ENCODE results near the gene RNF220.

The RNF220 gene

GRCh38 chr1:44367944-44368343, 37.1 kb upstream of the RNF220 start:
- DNase-seq (ENCODE audit: low read depth): no peak
- no peak for TF ChIP-seq CTCF (IDR thresholded peaks at IDR 0.05; ENCODE audit: control insufficient read depth, extremely low read depth, insufficient read depth)
- no peak overlapping the region for H3K4me3 ChIP-seq (ENCODE audit: low read depth, low read length)

DNA sequence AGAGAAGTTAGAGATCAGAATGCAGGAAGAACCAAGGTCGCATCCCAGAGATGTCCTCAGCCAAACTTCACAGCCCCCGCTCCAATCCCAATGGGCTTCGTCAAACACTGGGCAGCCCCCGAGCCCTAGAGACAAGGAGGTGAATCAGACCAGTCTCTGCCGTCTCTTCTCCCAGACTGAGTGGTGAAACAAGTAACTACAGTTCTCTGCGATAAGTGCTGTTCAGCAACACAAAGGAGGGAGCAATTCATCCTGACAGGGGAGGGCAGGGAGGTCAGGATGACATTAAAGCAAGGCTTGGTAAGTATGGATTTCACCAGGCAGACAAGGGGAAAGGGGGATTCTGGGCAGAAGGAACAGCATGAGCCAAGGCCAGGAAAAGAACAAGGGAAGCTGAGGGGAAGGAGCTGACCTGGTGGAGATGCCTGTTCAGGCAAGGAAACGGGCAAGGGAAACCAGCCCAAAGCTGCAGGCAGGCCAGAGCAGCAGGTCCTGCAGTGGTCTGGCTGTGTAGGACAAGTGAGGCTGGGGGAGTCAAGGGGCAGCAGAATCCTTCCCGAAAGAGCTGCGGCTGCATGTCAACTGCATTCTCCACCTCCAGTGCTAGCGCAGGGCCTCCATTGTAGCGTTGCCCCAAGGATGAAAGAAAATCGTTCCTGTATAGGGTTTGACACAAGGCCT, 36.4 kb upstream of the RNF220 start:
- DNase-seq (ENCODE audit: low read depth): no peak
- H3K4me3 ChIP-seq (ENCODE audit: low read depth, low read length): no peak overlapping the region
- TF ChIP-seq CTCF (IDR thresholded peaks at IDR 0.05; ENCODE audit: control insufficient read depth, extremely low read depth, insufficient read depth): no peak

DNA sequence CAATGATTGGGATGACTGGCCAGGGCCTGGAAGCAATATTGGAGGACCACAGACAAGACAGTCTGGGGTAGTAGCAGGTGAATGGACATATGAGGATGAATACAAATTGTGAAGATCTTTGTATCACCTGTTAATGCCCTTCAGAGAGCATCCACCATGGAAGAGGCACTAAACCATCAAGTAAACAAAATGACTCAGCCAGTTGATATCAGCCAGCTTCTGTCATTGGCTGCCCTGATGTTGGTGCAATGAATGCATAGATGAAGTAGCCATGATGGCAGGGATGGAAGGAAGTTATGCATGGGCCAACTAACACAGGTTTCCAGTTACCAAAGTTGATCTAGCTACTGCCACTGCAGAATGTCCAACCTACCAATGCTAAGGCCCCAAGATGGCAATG, 33.8 kb upstream of the RNF220 start:
- no peak for TF ChIP-seq CTCF (IDR thresholded peaks at IDR 0.05; ENCODE audit: control insufficient read depth, extremely low read depth, insufficient read depth)

DNA sequence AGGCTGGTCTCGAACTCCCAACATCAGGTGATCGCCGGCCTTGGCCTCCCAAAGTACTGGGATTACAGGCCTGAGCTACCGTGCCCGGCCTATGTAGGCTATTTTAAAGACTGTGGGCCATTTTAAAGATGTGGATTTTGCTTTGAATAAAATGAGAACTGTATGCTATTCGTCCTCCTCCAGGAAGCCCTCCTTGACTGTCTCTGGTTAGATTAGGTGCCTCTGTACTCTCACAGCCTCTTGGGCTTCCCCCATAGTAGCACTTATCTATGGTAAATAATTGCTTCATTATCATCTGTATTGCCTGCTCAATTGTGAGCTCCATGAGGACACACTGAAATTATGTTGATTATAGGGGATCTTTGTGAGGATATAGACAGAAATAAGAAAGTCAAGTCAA, 29.5 kb upstream of the RNF220 start:
- no peak for TF ChIP-seq CTCF (IDR thresholded peaks at IDR 0.05; ENCODE audit: control insufficient read depth, extremely low read depth, insufficient read depth)
- no peak for DNase-seq (ENCODE audit: low read depth)
- no peak overlapping the region for H3K4me3 ChIP-seq (ENCODE audit: low read depth, low read length)

More for the DNA sequence above, 33.8 kb upstream of the RNF220 start:
- no peak for DNase-seq (ENCODE audit: low read depth)
- no peak overlapping the region for H3K4me3 ChIP-seq (ENCODE audit: low read depth, low read length)

- peak; percentile 80 for TF ChIP-seq CTCF (IDR thresholded peaks at IDR 0.05; ENCODE audit: control insufficient read depth, extremely low read depth, insufficient read depth)
- DNase-seq (ENCODE audit: low read depth): no peak
- H3K4me3 ChIP-seq (ENCODE audit: low read depth, low read length): no peak overlapping the region
Measured at GRCh38 chr1:44377925-44378784, 26.9 kb upstream of the RNF220 start.

DNA sequence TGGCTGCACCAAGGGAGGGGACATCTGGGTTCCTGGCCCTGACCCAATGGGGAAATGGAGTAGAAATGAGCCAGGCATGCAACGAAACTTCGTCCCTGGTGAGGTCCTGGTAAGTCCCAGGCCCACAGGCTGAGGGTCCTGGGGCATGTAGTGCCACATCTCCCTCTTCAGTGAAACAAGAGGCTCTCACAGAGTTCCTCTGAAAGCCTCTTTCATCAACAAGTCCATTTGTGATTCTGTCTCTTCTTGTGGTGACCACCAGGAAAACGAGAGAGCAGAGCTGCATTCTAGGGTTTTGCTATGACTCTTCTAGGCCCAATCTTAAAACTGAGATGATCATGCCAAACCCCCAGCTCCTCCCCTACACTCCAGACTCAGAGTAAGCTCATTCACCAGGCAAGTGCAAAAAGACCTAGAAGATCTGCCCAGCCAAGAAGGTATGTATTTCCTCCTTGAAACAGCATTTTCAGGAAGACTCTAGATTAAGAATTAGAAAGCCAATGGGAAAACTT, 24.3 kb upstream of the RNF220 start:
- no peak for TF ChIP-seq CTCF (IDR thresholded peaks at IDR 0.05; ENCODE audit: control insufficient read depth, extremely low read depth, insufficient read depth)
- no peak overlapping the region for H3K4me3 ChIP-seq (ENCODE audit: low read depth, low read length)
- no peak for DNase-seq (ENCODE audit: low read depth)
